K562 (cell line): ENCODE results near the gene SETD1B. TPM values are rescaled to one million over a fixed set of nuclear protein-coding genes. Genes with fewer than 3 reads are reported as not detected.
A peak's percentile ranks its signal among the peaks of the same experiment; 100 is the strongest.

Experiments used
- CC2D1A ChIP-seq: fragments of 450-650 bp; IDR thresholded peaks from 2 replicates; pipeline ENCODE4 v1.6.1; 2017; ENCODE audit warnings: mild to moderate bottlenecking
- CREB3L1 ChIP-seq: fragments of 450-650 bp; IDR thresholded peaks from 2 replicates; pipeline ENCODE4 v1.6.1; 2014; ENCODE audit warnings: low read depth, mild to moderate bottlenecking, moderate library complexity, borderline replicate concordance
- HIVEP1 ChIP-seq: fragments of 250-450 bp; sonication (Bioruptor Pico); IDR thresholded peaks from 2 replicates; pipeline ENCODE4 v1.4.0; 2020; ENCODE audit warnings: mild to moderate bottlenecking
- HNRNPH1 ChIP-seq: fragments of 200-400 bp; formaldehyde crosslinking; optimal IDR thresholded peaks from 2 replicates; pipeline ENCODE3; 2017; ENCODE audit warnings: low read depth, mild to moderate bottlenecking, low read length, moderate library complexity
- NFRKB ChIP-seq: fragments of 450-650 bp; IDR thresholded peaks from 2 replicates; pipeline ENCODE4 v1.6.1; 2016; ENCODE audit warnings: low read depth
- PHF8 ChIP-seq: fragments of 200-600 bp; sonication (generic); IDR thresholded peaks from 2 replicates; pipeline ENCODE4 v1.6.1; 2012; ENCODE audit warnings: mixed run types, mild to moderate bottlenecking, inconsistent platforms, low read length, moderate library complexity, borderline replicate concordance
- RNF2 ChIP-seq: sonication (generic); IDR thresholded peaks from 2 replicates; pipeline ENCODE4 v1.6.1; 2016
- SMAD4 ChIP-seq: fragments of 250-450 bp; sonication (Bioruptor Pico); conservative IDR thresholded peaks from 2 replicates; pipeline ENCODE4 v1.8.0; 2021; ENCODE audit warnings: inconsistent platforms, mild to moderate bottlenecking, moderate library complexity
- TRIM24 ChIP-seq, 2 experiments: fragments of 450-650 bp; IDR thresholded peaks; 2 replicates each; pipeline ENCODE4 v1.6.1; 2016
- UBTF ChIP-seq, 2 experiments: IDR thresholded peaks; 2 replicates each; pipeline ENCODE4 v1.6.1; 2012; ENCODE audit warnings: improper control_type of control experiment in 2 of 2, low read depth in 2 of 2, low read length in 2 of 2, borderline replicate concordance in 1 of 2
- YY1 ChIP-seq, 3 experiments: IDR thresholded peaks; 2 replicates each; pipeline ENCODE4 v1.6.1; 2011; ENCODE audit warnings: low read length in 2 of 3, mild to moderate bottlenecking in 2 of 3, moderate library complexity in 2 of 3, borderline replicate concordance in 1 of 3, control low read depth in 1 of 3, low read depth in 1 of 3; ENCODE audit not compliant: insufficient read depth in 3 of 3, insufficient replicate concordance in 2 of 3, control insufficient read depth in 1 of 3, insufficient read length in 1 of 3; ENCODE audit errors: extremely low read depth in 1 of 3
- ZNF143 ChIP-seq: sonication (generic); formaldehyde crosslinking; IDR thresholded peaks from 2 replicates; pipeline ENCODE4 v1.9.0; 2022; ENCODE audit warnings: mild to moderate bottlenecking, missing genetic modification reagents
- ZNF318 ChIP-seq, 2 experiments: fragments of 450-650 bp; IDR thresholded peaks; 2 replicates each; pipeline ENCODE4 v1.6.1; 2016; ENCODE audit warnings: mild to moderate bottlenecking in 2 of 2, borderline replicate concordance in 1 of 2, low read depth in 1 of 2, moderate library complexity in 1 of 2
- polyA plus RNA-seq, 8 experiments: library from polyadenylated mRNA; depleted of rRNA in 4 of 8; stranded (reverse) in 5 of 8; unstranded in 3 of 8; fragments of >200 nt; fragmentation: Nextera tagmentation in 2 of 8; fragmentation: Illumina TruSeq in 1 of 8; extraction: Ambion mirVana in 2 of 8; extraction: Trizol in 1 of 8; gene quantifications; 2 replicates each; pipeline versions ENCODE4 v1.2.1 to v1.2.3, GENCODE V29; 2011 to 2014; ENCODE audit warnings: inconsistent platforms in 1 of 8, missing spikeins in 1 of 8
- total RNA-seq, 7 experiments: library from RNA; depleted of rRNA in 6 of 7; stranded (reverse); fragments of >200 nt in 6 of 7; fragmentation: Illumina TruSeq in 2 of 7; extraction: Trizol in 2 of 7; gene quantifications; 2 replicates each; pipeline versions ENCODE4 v1.2.1 to v1.2.3, GENCODE V29; 2011 to 2021; ENCODE audit warnings: low replicate concordance in 1 of 7

The SETD1B gene
- total and polyA plus RNA-seq, 9 of the 15 experiments (the other 6 are each of a cell fraction or from before 2014, with no cell fraction given) = 0.48 to 26.6 (median 2.3) TPM

- TF ChIP-seq CREB3L1 (0 out of 2 replicates have a peak, but pooled peaks have one; percentile 14), ZNF318 (IDR thresholded peaks at IDR 0.05; ENCODE audit: borderline replicate concordance in 1 of 2, low read depth in 1 of 2) (no peak), TRIM24 (IDR thresholded peaks at IDR 0.05) (no peak), RNF2 (peak; percentile 65; the same call in 1 of the 2 replicates), CC2D1A (no peak), NFRKB (peak; percentile 90; the same call in 1 of the 2 replicates), YY1 (IDR thresholded peaks at IDR 0.05; ENCODE audit: borderline replicate concordance in 1 of 3, control insufficient read depth in 1 of 3, extremely low read depth in 1 of 3, insufficient read depth in 3 of 3, insufficient read length in 1 of 3, insufficient replicate concordance in 2 of 3, low read depth in 1 of 3, low read length in 2 of 3) (peak in 2 of 3 experiments; percentile 36 to 38), UBTF (IDR thresholded peaks at IDR 0.05; ENCODE audit: borderline replicate concordance in 1 of 2, low read depth in 2 of 2, low read length in 2 of 2) (peak in 1 of 2 experiments; percentile 81; a peak in 1 of 4 replicates), HIVEP1 (CRISPR knock-in tag) (peak; percentile 74; the same call in 1 of the 2 replicates), SMAD4 (peak; percentile 93), HNRNPH1 (no peak), PHF8 (peak; percentile 40; the same call in 1 of the 2 replicates), ZNF143 (CRISPR knock-in tag) (no peak)
These were observed 3.7 kb upstream of the SETD1B start (continued) for GRCh38 chr12:121799842-121800693.
